Measurements from ENCODE around the gene GEN1.

- TF ChIP-seq CTCF (IDR thresholded peaks at IDR 0.05; ENCODE audit: insufficient read depth, low read length, poor library complexity, severe bottlenecking) = no peak
- no peak for TF ChIP-seq EZH2phosphoT487 (conservative IDR thresholded peaks at IDR 0.05; ENCODE audit: low read length)
Measured at GRCh38 chr2:17747684-17748452, 6.1 kb upstream of the GEN1 start.
